ENCODE results near the gene NEUROG1. TPM values are rescaled to one million over a fixed set of nuclear protein-coding genes. Genes with fewer than 3 reads are reported as not detected.

Gene NEUROG1
- total RNA-seq, 1 donor from 2014 or later, result not detected

GRCh38 chr5:135551593-135552447 lies 16.1 kb upstream of the NEUROG1 start:
- peak; percentile 90 for TF ChIP-seq CTCF (IDR thresholded peaks at IDR 0.05; ENCODE audit: unreplicated experiment)
- Mint-ChIP-seq H3K36me3 (ENCODE audit: low read depth, unreplicated experiment) (no peaks in the 10 kb centered on the region), H3K27me3 (ENCODE audit: unreplicated experiment) (peaks cover 13% of the 10 kb centered on the region), H3K4me3 (ENCODE audit: unreplicated experiment) (no peak overlapping the region), H3K9me3 (ENCODE audit: unreplicated experiment) (no peaks in the 10 kb centered on the region), H3K27ac (ENCODE audit: unreplicated experiment) (no peak overlapping the region), H3K4me1 (ENCODE audit: unreplicated experiment) (no peaks in the 10 kb centered on the region)
- peak; percentile 77 for DNase-seq (ENCODE audit: low spot score)

- peaks cover 21% of the 10 kb centered on the region for H3K27me3 Mint-ChIP-seq (ENCODE audit: unreplicated experiment)
- TF ChIP-seq CTCF (IDR thresholded peaks at IDR 0.05; ENCODE audit: unreplicated experiment), result no peak
- H3K4me3 Mint-ChIP-seq (ENCODE audit: unreplicated experiment), result no peak overlapping the region
- H3K27ac Mint-ChIP-seq (ENCODE audit: unreplicated experiment), result no peak overlapping the region
- no peaks in the 10 kb centered on the region for H3K36me3 Mint-ChIP-seq (ENCODE audit: low read depth, unreplicated experiment)
- no peaks in the 10 kb centered on the region for H3K9me3 Mint-ChIP-seq (ENCODE audit: unreplicated experiment)
- H3K4me1 Mint-ChIP-seq (ENCODE audit: unreplicated experiment), result peaks cover 8% of the 10 kb centered on the region
- DNase-seq (ENCODE audit: low spot score), result no peak
Observed at GRCh38 chr5:135549413-135549812, 13.6 kb upstream of the NEUROG1 start.

DNA sequence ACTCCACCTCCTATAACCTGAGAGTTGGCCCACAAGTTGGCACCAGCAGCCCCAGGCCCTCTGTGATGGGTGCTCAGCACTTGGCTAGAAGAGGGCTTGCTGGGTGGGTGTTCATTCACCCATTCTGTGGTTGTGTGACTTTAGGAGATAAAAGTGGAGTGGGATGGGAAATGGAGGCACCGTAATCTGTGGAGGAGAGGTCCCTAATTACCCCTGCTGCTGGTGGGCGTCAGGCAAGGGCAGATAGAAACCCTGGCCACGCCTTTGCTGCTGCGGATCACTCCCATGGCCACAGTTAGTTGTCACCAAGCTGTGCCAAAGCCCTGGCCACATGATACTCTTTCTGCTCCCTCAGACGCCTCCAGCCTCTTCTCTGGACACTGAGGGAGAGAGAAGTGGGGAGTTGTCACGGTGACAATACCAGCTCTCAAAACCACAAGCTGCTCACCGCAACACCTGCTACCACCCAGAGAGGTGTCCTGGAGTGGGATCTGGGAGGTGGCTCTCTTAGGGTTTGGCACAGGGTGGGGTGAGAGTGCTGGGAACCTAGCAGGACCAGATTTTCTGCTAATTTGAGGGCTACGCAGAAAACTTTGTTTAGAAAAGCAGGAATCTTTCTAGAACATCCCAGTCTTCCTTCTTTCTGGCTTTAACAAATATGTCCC lies 12.0 kb upstream of the NEUROG1 start:
- H3K36me3 Mint-ChIP-seq (ENCODE audit: low read depth, unreplicated experiment), result no peaks in the 10 kb centered on the region

DNA sequence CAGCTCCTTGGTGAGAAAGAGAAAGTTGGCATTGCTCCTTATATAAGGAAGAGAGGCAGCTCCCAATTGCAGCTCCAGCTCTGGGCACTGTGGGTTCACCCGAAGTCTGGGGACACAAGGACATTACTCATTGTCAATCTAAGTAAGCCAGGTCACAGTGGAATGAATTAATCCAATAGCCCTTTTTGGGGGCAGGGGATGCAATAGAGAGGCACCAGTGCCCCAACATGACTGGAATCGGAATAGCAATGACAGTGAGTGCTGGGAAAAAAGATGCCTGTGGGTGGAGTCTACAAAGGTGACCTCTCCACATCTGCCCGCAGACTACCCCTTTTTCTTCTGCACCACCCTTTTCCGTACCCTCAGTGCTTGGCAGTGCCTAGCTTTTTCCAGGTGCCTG lies 11.1 kb upstream of the NEUROG1 start:
- TF ChIP-seq CTCF (IDR thresholded peaks at IDR 0.05; ENCODE audit: unreplicated experiment), result no peak
- H3K27me3 Mint-ChIP-seq (ENCODE audit: unreplicated experiment), result peaks cover 31% of the 10 kb centered on the region
- H3K4me3 Mint-ChIP-seq (ENCODE audit: unreplicated experiment), result no peak overlapping the region
- H3K27ac Mint-ChIP-seq (ENCODE audit: unreplicated experiment), result no peak overlapping the region
- DNase-seq (ENCODE audit: low spot score), result no peak
- no peaks in the 10 kb centered on the region for H3K36me3 Mint-ChIP-seq (ENCODE audit: low read depth, unreplicated experiment)
- H3K9me3 Mint-ChIP-seq (ENCODE audit: unreplicated experiment), result no peaks in the 10 kb centered on the region
- H3K4me1 Mint-ChIP-seq (ENCODE audit: unreplicated experiment), result peaks cover 14% of the 10 kb centered on the region

More for the DNA sequence above, 12.0 kb upstream of the NEUROG1 start:
- Mint-ChIP-seq H3K4me1 (ENCODE audit: unreplicated experiment) (peaks cover 14% of the 10 kb centered on the region), H3K4me3 (ENCODE audit: unreplicated experiment) (no peak overlapping the region), H3K9me3 (ENCODE audit: unreplicated experiment) (no peaks in the 10 kb centered on the region), H3K27ac (ENCODE audit: unreplicated experiment) (no peak overlapping the region), H3K27me3 (ENCODE audit: unreplicated experiment) (peaks cover 31% of the 10 kb centered on the region)
- no peak for DNase-seq (ENCODE audit: low spot score)
- no peak for TF ChIP-seq CTCF (IDR thresholded peaks at IDR 0.05; ENCODE audit: unreplicated experiment)

DNA sequence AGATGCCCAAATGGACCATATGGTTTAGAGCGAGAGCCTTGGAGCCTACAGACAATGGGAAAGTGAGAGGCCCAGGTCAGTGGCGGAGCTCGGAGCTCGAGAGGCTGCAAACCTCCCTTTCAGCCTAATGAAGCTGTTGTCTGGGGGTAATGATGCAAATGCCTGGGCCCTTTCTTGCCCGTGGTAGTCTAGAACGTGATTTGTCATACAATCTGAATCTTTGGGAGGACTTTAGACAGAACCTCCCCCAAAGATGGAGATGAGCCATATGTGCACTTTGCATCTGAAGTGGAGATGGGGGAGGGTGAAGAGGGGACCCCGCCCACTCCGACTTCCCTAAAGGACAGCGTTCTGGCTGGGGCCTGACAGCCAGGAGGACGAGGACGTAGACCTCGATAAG lies 10.3 kb upstream of the NEUROG1 start:
- no peak for DNase-seq (ENCODE audit: low spot score)
- no peak for TF ChIP-seq CTCF (IDR thresholded peaks at IDR 0.05; ENCODE audit: unreplicated experiment)
- H3K27me3 Mint-ChIP-seq (ENCODE audit: unreplicated experiment), result peaks cover 34% of the 10 kb centered on the region
- H3K27ac Mint-ChIP-seq (ENCODE audit: unreplicated experiment), result no peak overlapping the region
- peaks cover 14% of the 10 kb centered on the region for H3K4me1 Mint-ChIP-seq (ENCODE audit: unreplicated experiment)
- no peaks in the 10 kb centered on the region for H3K36me3 Mint-ChIP-seq (ENCODE audit: low read depth, unreplicated experiment)
- no peak overlapping the region for H3K4me3 Mint-ChIP-seq (ENCODE audit: unreplicated experiment)
- no peaks in the 10 kb centered on the region for H3K9me3 Mint-ChIP-seq (ENCODE audit: unreplicated experiment)
